Smooth muscle cell (in vitro differentiated cells): ENCODE data around the gene PPP2R5D. TPM values are rescaled to one million over a fixed set of nuclear protein-coding genes. Genes with fewer than 3 reads are reported as not detected.

Experiments
- DNase-seq: peaks from one replicate; lab custom pipeline; 2025; ENCODE audit not compliant: unreplicated experiment; lab: John Stamatoyannopoulos, UW
- H2AFZ ChIP-seq: fragments of 200-600 bp; sonication (generic); 2 replicates; pipeline ENCODE4 v1.6.0; 2016; ENCODE audit warnings: antibody characterized with exemption, low read depth, mild to moderate bottlenecking
- H3F3A ChIP-seq: fragments of 200-600 bp; sonication (generic); 2 replicates; pipeline ENCODE4 v1.6.0; 2017; ENCODE audit warnings: antibody characterized with exemption, low read depth
- H3K27ac ChIP-seq: fragments of 200-600 bp; sonication (generic); 2 replicates; pipeline ENCODE4 v1.5.1; 2016; ENCODE audit warnings: low read depth, mild to moderate bottlenecking
- H3K27me3 ChIP-seq: fragments of 200-600 bp; sonication (generic); 2 replicates; pipeline ENCODE4 v1.6.1; 2016; ENCODE audit warnings: low read depth, mild to moderate bottlenecking
- H3K36me3 ChIP-seq: fragments of 200-600 bp; sonication (generic); 2 replicates; pipeline ENCODE4 v1.5.1; 2016; ENCODE audit warnings: low read depth
- H3K4me1 ChIP-seq: fragments of 200-600 bp; sonication (generic); 2 replicates; pipeline ENCODE4 v1.5.1; 2016; ENCODE audit warnings: low read depth
- H3K4me2 ChIP-seq: fragments of 200-600 bp; sonication (generic); 2 replicates; pipeline ENCODE4 v1.6.0; 2016; ENCODE audit warnings: mild to moderate bottlenecking
- H3K4me3 ChIP-seq: fragments of 200-600 bp; sonication (generic); 2 replicates; pipeline ENCODE4 v1.5.1; 2016; ENCODE audit warnings: mild to moderate bottlenecking
- H3K79me2 ChIP-seq: fragments of 200-600 bp; sonication (generic); 2 replicates; pipeline ENCODE4 v1.6.0; 2016; ENCODE audit warnings: low read depth, mild to moderate bottlenecking
- H3K9ac ChIP-seq: fragments of 200-600 bp; sonication (generic); 2 replicates; pipeline ENCODE4 v1.6.0; 2016; ENCODE audit warnings: low read depth
- H3K9me3 ChIP-seq: fragments of 200-600 bp; sonication (generic); replicated peaks from 2 replicates; pipeline ENCODE4 v1.5.1; 2016; ENCODE audit warnings: low read depth
- H4K20me1 ChIP-seq: fragments of 200-600 bp; sonication (generic); 2 replicates; pipeline ENCODE4 v1.6.0; 2016; ENCODE audit warnings: low read depth
- WGBS: methylation state at CpG from one replicate; pipeline ENCODE4 v1.1.7; 2016; ENCODE audit warnings: low lambda C conversion rate; 5-methylcytosine and 5-hydroxymethylcytosine counted together
- polyA plus RNA-seq: library from polyadenylated mRNA; unstranded; fragments of >200 nt; fragmentation: Nextera tagmentation; extraction: Ambion mirVana; gene quantifications from 2 replicates; pipeline ENCODE4 v1.2.1, GENCODE V29; 2016
- total RNA-seq: library from RNA; depleted of rRNA; stranded (reverse); fragments of >200 nt; gene quantifications from 2 replicates; pipeline ENCODE4 v1.2.3, GENCODE V29; 2014
- TF ChIP-seq, protein P1 (sequence below): fragments of 200-600 bp; sonication (generic); IDR thresholded peaks from 2 replicates; pipeline ENCODE4 v1.5.1; 2017; ENCODE audit warnings: borderline replicate concordance, mild to moderate bottlenecking, antibody characterized with exemption; ENCODE audit not compliant: insufficient read depth, poor library complexity, severe bottlenecking

Gene PPP2R5D
- total and polyA plus RNA-seq, 2 experiments from 2014 or later, result 46.4 to 51.3 TPM

DNA sequence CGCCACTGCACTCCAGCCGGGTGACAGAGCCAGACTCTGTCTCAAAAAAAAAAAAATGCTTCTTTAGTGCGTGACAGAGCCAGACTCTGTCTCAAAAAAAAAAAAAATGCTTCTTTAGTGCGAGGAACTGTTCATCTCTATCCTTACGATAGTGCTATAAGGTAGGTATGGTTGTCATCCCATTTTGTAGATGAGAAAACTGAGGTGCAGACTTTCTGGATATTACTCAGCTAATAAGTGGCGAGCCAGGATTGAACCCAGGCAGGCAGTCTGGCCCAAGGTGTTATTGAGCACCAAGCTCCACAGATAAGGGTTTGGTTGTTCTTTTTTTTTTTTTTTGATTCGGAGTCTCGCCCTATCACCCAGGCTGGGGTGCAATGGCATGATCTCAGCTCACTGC lies 17.5 kb downstream of the PPP2R5D start:
- Histone ChIP-seq H3K27ac (no peak overlapping the region), H4K20me1 (peaks cover 15% of the 10 kb centered on the region), H3K27me3 (no peaks in the 10 kb centered on the region), H3K4me3 (no peak overlapping the region), H3K9me3 (no peaks in the 10 kb centered on the region), H3K36me3 (no peaks in the 10 kb centered on the region), H3K4me1 (no peaks in the 10 kb centered on the region), H2AFZ (no peak overlapping the region), H3F3A (no peaks in the 10 kb centered on the region), H3K79me2 (peaks cover 7% of the 10 kb centered on the region), H3K4me2 (no peak overlapping the region), H3K9ac (no peak overlapping the region)
- over 99% methylated on average over 8 of the region's 8 CpGs for WGBS
- TF ChIP-seq, protein P1, sequence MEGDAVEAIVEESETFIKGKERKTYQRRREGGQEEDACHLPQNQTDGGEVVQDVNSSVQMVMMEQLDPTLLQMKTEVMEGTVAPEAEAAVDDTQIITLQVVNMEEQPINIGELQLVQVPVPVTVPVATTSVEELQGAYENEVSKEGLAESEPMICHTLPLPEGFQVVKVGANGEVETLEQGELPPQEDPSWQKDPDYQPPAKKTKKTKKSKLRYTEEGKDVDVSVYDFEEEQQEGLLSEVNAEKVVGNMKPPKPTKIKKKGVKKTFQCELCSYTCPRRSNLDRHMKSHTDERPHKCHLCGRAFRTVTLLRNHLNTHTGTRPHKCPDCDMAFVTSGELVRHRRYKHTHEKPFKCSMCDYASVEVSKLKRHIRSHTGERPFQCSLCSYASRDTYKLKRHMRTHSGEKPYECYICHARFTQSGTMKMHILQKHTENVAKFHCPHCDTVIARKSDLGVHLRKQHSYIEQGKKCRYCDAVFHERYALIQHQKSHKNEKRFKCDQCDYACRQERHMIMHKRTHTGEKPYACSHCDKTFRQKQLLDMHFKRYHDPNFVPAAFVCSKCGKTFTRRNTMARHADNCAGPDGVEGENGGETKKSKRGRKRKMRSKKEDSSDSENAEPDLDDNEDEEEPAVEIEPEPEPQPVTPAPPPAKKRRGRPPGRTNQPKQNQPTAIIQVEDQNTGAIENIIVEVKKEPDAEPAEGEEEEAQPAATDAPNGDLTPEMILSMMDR, result no peak
- no peak for DNase-seq

DNA sequence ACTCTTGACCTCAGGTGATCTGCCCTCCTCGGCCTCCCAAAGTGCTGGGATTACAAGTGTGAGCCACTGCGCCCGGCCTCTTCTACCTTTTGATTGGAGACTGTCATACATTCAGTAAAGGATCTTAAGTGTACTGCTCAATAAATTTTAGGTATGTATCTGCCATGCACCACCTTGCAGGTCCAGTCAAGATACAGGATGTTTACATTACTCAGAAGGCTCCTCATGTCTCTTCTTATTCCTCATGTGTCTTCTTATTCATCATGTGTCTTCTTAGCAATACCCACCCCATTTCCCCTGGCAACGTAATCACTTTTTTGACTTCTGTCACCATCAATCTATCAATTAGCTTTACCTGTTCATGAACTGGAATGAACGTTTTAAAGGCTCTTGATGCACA lies 21.5 kb downstream of the PPP2R5D start:
- Histone ChIP-seq H3K36me3 (no peaks in the 10 kb centered on the region), H2AFZ (no peak overlapping the region), H3K9me3 (no peaks in the 10 kb centered on the region), H3K4me2 (no peak overlapping the region), H3F3A (no peaks in the 10 kb centered on the region), H3K27ac (no peak overlapping the region), H3K4me3 (no peak overlapping the region), H3K4me1 (no peaks in the 10 kb centered on the region), H3K27me3 (no peaks in the 10 kb centered on the region), H4K20me1 (no peaks in the 10 kb centered on the region), H3K79me2 (peaks cover 4% of the 10 kb centered on the region), H3K9ac (no peak overlapping the region)
- 94% methylated on average over 5 of the region's 5 CpGs for WGBS
- TF ChIP-seq, protein P1, result no peak
- DNase-seq, result no peak

DNA sequence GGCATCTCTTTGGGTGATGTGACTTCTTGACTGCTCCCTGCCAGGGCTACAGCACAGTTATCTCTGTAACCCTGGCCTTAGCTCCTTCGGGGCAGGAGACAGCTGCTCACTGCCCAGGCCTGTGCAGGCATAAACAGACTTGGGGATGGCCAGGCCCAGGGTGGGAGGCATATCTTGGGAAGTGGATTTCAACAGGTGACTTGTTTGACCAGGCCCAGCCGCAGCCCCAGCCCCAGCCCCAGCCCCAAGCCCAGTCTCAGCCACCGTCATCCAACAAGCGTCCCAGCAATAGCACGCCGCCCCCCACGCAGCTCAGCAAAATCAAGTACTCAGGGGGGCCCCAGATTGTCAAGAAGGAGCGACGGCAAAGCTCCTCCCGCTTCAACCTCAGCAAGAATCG lies 21.9 kb downstream of the PPP2R5D start:
- Histone ChIP-seq H3K4me3 (no peak overlapping the region), H4K20me1 (no peaks in the 10 kb centered on the region), H2AFZ (no peak overlapping the region), H3K9me3 (no peaks in the 10 kb centered on the region), H3K36me3 (no peaks in the 10 kb centered on the region), H3F3A (no peaks in the 10 kb centered on the region), H3K4me2 (no peak overlapping the region), H3K27me3 (no peaks in the 10 kb centered on the region), H3K27ac (no peak overlapping the region), H3K4me1 (no peaks in the 10 kb centered on the region), H3K79me2 (peaks cover 4% of the 10 kb centered on the region), H3K9ac (no peak overlapping the region)
- WGBS, result 97% methylated on average over 11 of the region's 11 CpGs
- TF ChIP-seq, protein P1, result no peak
- no peak for DNase-seq

DNA sequence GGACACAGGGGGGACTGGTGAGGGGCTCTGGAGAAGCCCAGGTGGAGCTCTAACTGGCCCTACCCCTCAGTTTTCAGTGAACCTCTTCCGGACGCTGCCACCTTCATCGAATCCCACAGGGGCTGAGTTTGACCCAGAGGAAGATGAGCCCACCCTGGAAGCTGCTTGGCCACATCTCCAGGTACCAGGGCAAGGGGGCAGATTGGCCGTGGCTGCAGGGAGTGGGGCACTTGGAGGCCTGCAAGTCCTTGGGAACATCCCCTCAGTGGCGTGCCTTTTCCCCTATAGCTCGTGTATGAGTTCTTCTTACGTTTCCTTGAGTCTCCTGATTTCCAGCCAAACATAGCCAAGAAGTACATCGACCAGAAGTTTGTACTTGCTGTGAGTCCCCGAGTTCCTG lies 22.8 kb downstream of the PPP2R5D start:
- H3K4me2 ChIP-seq, result no peak overlapping the region
- no peaks in the 10 kb centered on the region for H4K20me1 ChIP-seq
- no peaks in the 10 kb centered on the region for H3F3A ChIP-seq
- TF ChIP-seq, protein P1, result no peak
- H2AFZ ChIP-seq, result no peak overlapping the region
- no peaks in the 10 kb centered on the region for H3K9me3 ChIP-seq
- peaks cover 5% of the 10 kb centered on the region for H3K79me2 ChIP-seq
- no peak for DNase-seq
- H3K9ac ChIP-seq, result no peak overlapping the region
- H3K4me3 ChIP-seq, result no peak overlapping the region
- H3K27me3 ChIP-seq, result no peaks in the 10 kb centered on the region
- no peak overlapping the region for H3K27ac ChIP-seq
- no peaks in the 10 kb centered on the region for H3K4me1 ChIP-seq
- no peaks in the 10 kb centered on the region for H3K36me3 ChIP-seq
- WGBS, result 94% methylated on average over 9 of the region's 9 CpGs
